PC-3 (cell line): ENCODE measurements around the gene AJAP1. TPM values are rescaled to one million over a fixed set of nuclear protein-coding genes. Genes with fewer than 3 reads are reported as not detected.

Experiments
- ATAC-seq: fragments of 200-7000 bp; cut with Tn5 transposase; 2 replicates; pipeline ENCODE4 v1.9.1; 2020; ENCODE audit warnings: mild to moderate bottlenecking, moderate library complexity
- BruUV-seq: library from RNA; stranded (reverse); fragments of 400-500 nt; replicated peaks from 2 replicates; lab custom pipeline; 2021; lab: Mats Ljungman, UMichigan
- CTCF ChIA-PET: fragments of 300-600 bp; sonication (Branson Sonifier 250); formaldehyde crosslinking; loops from one replicate; lab custom pipeline; 2022; ENCODE audit warnings: antibody characterized with exemption; lab: Charles Lee
- POLR2A ChIA-PET: fragments of 300-600 bp; sonication (Branson Sonifier 250); formaldehyde crosslinking; loops from one replicate; lab custom pipeline; 2022; ENCODE audit warnings: antibody characterized with exemption; ENCODE audit not compliant: unreplicated experiment; lab: Charles Lee
- DNase-seq: peaks from one replicate; pipeline ENCODE4 v3.0.0-alpha.2; 2015
- H2AFZ ChIP-seq: fragments of 300-600 bp; sonication (generic); 2 replicates; pipeline ENCODE4 v1.6.0; 2016; ENCODE audit warnings: antibody characterized with exemption, low read length
- H3F3A ChIP-seq: fragments of 300-600 bp; sonication (generic); one replicate; pipeline ENCODE4 v1.6.0; 2017; ENCODE audit warnings: antibody characterized with exemption, low read length, control low read depth, mild to moderate bottlenecking; ENCODE audit not compliant: unreplicated experiment
- H3K27ac ChIP-seq: fragments of 300-600 bp; sonication (generic); 2 replicates; pipeline ENCODE4 v1.5.1; 2016; ENCODE audit warnings: mild to moderate bottlenecking, low read length
- H3K27me3 ChIP-seq: fragments of 300-600 bp; sonication (generic); 2 replicates; pipeline ENCODE4 v1.6.1; 2016; ENCODE audit warnings: low read length, mixed read lengths
- H3K36me3 ChIP-seq: fragments of 300-600 bp; sonication (generic); 2 replicates; pipeline ENCODE4 v1.6.1; 2016; ENCODE audit warnings: low read depth, mixed run types, low read length, mixed read lengths
- H3K4me1 ChIP-seq: fragments of 300-600 bp; sonication (generic); 2 replicates; pipeline ENCODE4 v1.5.1; 2016; ENCODE audit warnings: low read length; ENCODE audit not compliant: insufficient read depth
- H3K4me2 ChIP-seq: fragments of 300-600 bp; sonication (generic); 2 replicates; pipeline ENCODE4 v1.6.0; 2016; ENCODE audit warnings: low read length
- H3K4me3 ChIP-seq: fragments of 300-600 bp; sonication (generic); 2 replicates; pipeline ENCODE4 v1.5.1; 2016; ENCODE audit warnings: mild to moderate bottlenecking, low read length, mixed read lengths
- H3K79me2 ChIP-seq: fragments of 300-600 bp; sonication (generic); 2 replicates; pipeline ENCODE4 v1.6.1; 2017; ENCODE audit warnings: low read length, mixed read lengths
- H3K9ac ChIP-seq: fragments of 300-600 bp; sonication (generic); 2 replicates; pipeline ENCODE4 v1.6.0; 2016; ENCODE audit warnings: mild to moderate bottlenecking, low read length
- H3K9me2 ChIP-seq: fragments of 300-600 bp; sonication (generic); replicated peaks from 2 replicates; pipeline ENCODE4 v1.6.1; 2016; ENCODE audit warnings: mixed run types, low read length, mixed read lengths
- H3K9me3 ChIP-seq: fragments of 300-600 bp; sonication (generic); 2 replicates; pipeline ENCODE4 v1.6.1; 2016; ENCODE audit warnings: low read length, mixed read lengths
- H4K20me1 ChIP-seq: fragments of 300-600 bp; sonication (generic); 2 replicates; pipeline ENCODE4 v1.6.1; 2016; ENCODE audit warnings: low read length, mixed read lengths
- CTCF ChIP-seq: fragments of 300-600 bp; sonication (generic); conservative IDR thresholded peaks from 2 replicates; pipeline ENCODE4 v1.5.1; 2017; ENCODE audit warnings: antibody characterized with exemption, low read depth, mild to moderate bottlenecking, low read length
- EZH2 ChIP-seq: fragments of 300-600 bp; sonication (generic); IDR thresholded peaks from one replicate; pipeline ENCODE4 v1.6.1; 2017; ENCODE audit warnings: antibody characterized with exemption, mild to moderate bottlenecking, low read length; ENCODE audit not compliant: unreplicated experiment
- EZH2phosphoT487 ChIP-seq: fragments of 300-600 bp; sonication (generic); IDR thresholded peaks from 2 replicates; pipeline ENCODE4 v1.6.1; 2018; ENCODE audit warnings: mild to moderate bottlenecking, antibody characterized with exemption, low read length, borderline replicate concordance
- intact Hi-C: fragments of 100-400 bp; cut with micrococcal nuclease; formaldehyde crosslinking; loops from 2 replicates; pipeline ENCODE4 v1.9.0; 2023
- total RNA-seq: library from RNA; depleted of rRNA; stranded (reverse); fragments of >200 nt; gene quantifications from 2 replicates; pipeline ENCODE4 v1.2.3, GENCODE V29; 2014

The AJAP1 gene
- total RNA-seq, 1 experiment from 2014 or later, result not detected

- BruUV-seq, result no TSS peak
- H3K9me2 ChIP-seq, result no peaks in the 10 kb centered on the region
Observed at GRCh38 chr1:4697801-4698200, 43.4 kb downstream of the AJAP1 start.

GRCh38 chr1:4698911-4699310 lies 44.5 kb downstream of the AJAP1 start:
- POLR2A ChIA-PET, result no interaction called here
- no peak for TF ChIP-seq EZH2
- TF ChIP-seq CTCF, result no peak
- no peak for TF ChIP-seq EZH2phosphoT487
- no peaks in the 10 kb centered on the region for H4K20me1 ChIP-seq
- H3K36me3 ChIP-seq, result no peaks in the 10 kb centered on the region
- H3K4me2 ChIP-seq, result no peak overlapping the region
- H2AFZ ChIP-seq, result no peak overlapping the region
- DNase-seq, result no peak
- H3K27me3 ChIP-seq, result peaks cover 26% of the 10 kb centered on the region; the same call in 1 of the 2 replicates
- H3K9me2 ChIP-seq, result no peaks in the 10 kb centered on the region
- no peak for ATAC-seq
- H3K4me1 ChIP-seq, result no peaks in the 10 kb centered on the region
- CTCF ChIA-PET, result no interaction called here
- intact Hi-C loops, result no loop called here
- H3K27ac ChIP-seq, result no peak overlapping the region
- H3K9ac ChIP-seq, result no peak overlapping the region
- H3K79me2 ChIP-seq, result no peaks in the 10 kb centered on the region
- H3F3A ChIP-seq, result no peaks in the 10 kb centered on the region
- no TSS peak for BruUV-seq
- no peak overlapping the region for H3K4me3 ChIP-seq
- H3K9me3 ChIP-seq, result 0 out of 2 replicates have a peak, but pooled peaks cover 5% of the 10 kb centered on the region

More at GRCh38 chr1:4697801-4698200, 43.4 kb downstream of the AJAP1 start:
- H3K4me1 ChIP-seq, result no peaks in the 10 kb centered on the region
- intact Hi-C loops, result no loop called here
- TF ChIP-seq EZH2phosphoT487 (no peak), CTCF (no peak), EZH2 (no peak)
- no peak overlapping the region for H3K9ac ChIP-seq
- no peak for DNase-seq
- H3K79me2 ChIP-seq, result no peaks in the 10 kb centered on the region
- H3K36me3 ChIP-seq, result no peaks in the 10 kb centered on the region
- POLR2A ChIA-PET, result no interaction called here
- no peaks in the 10 kb centered on the region for H3F3A ChIP-seq
- H3K4me2 ChIP-seq, result no peak overlapping the region
- no peak overlapping the region for H3K4me3 ChIP-seq
- H3K9me3 ChIP-seq, result 0 out of 2 replicates have a peak, but pooled peaks cover 5% of the 10 kb centered on the region
- CTCF ChIA-PET, result no interaction called here
- no peaks in the 10 kb centered on the region for H4K20me1 ChIP-seq
- ATAC-seq, result no peak
- no peak overlapping the region for H3K27ac ChIP-seq
- H3K27me3 ChIP-seq, result peaks cover 19% of the 10 kb centered on the region; the same call in 1 of the 2 replicates
- no peak overlapping the region for H2AFZ ChIP-seq

GRCh38 chr1:4699376-4700301 lies 45.2 kb downstream of the AJAP1 start:
- Histone ChIP-seq H2AFZ (no peak overlapping the region), H3K36me3 (no peaks in the 10 kb centered on the region), H3K4me1 (no peaks in the 10 kb centered on the region), H4K20me1 (no peaks in the 10 kb centered on the region), H3K4me3 (no peak overlapping the region), H3K79me2 (no peaks in the 10 kb centered on the region), H3K9me3 (0 out of 2 replicates have a peak, but pooled peaks cover 5% of the 10 kb centered on the region), H3K27ac (no peak overlapping the region), H3F3A (no peaks in the 10 kb centered on the region), H3K27me3 (peaks cover 23% of the 10 kb centered on the region; the same call in 1 of the 2 replicates), H3K4me2 (no peak overlapping the region), H3K9ac (no peak overlapping the region), H3K9me2 (no peaks in the 10 kb centered on the region)
- TF ChIP-seq EZH2 (no peak), CTCF (no peak), EZH2phosphoT487 (no peak)
- ChIA-PET POLR2A (no interaction called here), CTCF (no interaction called here)
- intact Hi-C loops, result no loop called here
- no TSS peak for BruUV-seq
- DNase-seq, result no peak
- no peak for ATAC-seq
